Muscle of leg (tissue), 11 donors: Measurements from ENCODE around the gene TBC1D24. TPM values are rescaled to one million over a fixed set of nuclear protein-coding genes. Genes with fewer than 3 reads are reported as not detected.
A peak's percentile ranks its signal among the peaks of the same experiment; 100 is the strongest.

Experiments used
- DNase-seq: peaks from one replicate; pipeline ENCODE4 v3.0.0; 2013
- H3K27ac ChIP-seq: one replicate; pipeline ENCODE4 v1.5.1; 2013; ENCODE audit warnings: mild to moderate bottlenecking, low read length, control low read depth
- H3K27me3 ChIP-seq: one replicate; pipeline ENCODE4 v1.6.1; 2013; ENCODE audit warnings: low read length; ENCODE audit not compliant: control insufficient read depth, insufficient read depth
- H3K36me3 ChIP-seq: one replicate; pipeline ENCODE4 v1.6.1; 2013; ENCODE audit warnings: low read length; ENCODE audit not compliant: control insufficient read depth, insufficient read depth
- H3K4me1 ChIP-seq: one replicate; pipeline ENCODE4 v1.6.1; 2013; ENCODE audit warnings: low read length; ENCODE audit not compliant: control insufficient read depth, insufficient read depth
- H3K4me3 ChIP-seq: one replicate; pipeline ENCODE4 v1.5.1; 2013; ENCODE audit warnings: low read length, control low read depth
- H3K9me3 ChIP-seq: replicated peaks from 2 replicates; pipeline ENCODE4 v1.6.1; 2013; ENCODE audit warnings: low read depth, low read length; ENCODE audit not compliant: control insufficient read depth
- WGBS: methylation state at CpG from one replicate; pipeline ENCODE4 v1.1.5; 2013; ENCODE audit warnings: missing lambda C conversion rate; ENCODE audit not compliant: insufficient coverage; 5-methylcytosine and 5-hydroxymethylcytosine counted together
- polyA plus RNA-seq, 8 donors: library from polyadenylated mRNA; unstranded; fragments of 120-200 nt; gene quantifications; one replicate each; pipeline versions ENCODE4 v1.2.1 to v1.2.3, GENCODE V29; 2013; ENCODE audit warnings: inconsistent platforms in 1 of 8, low replicate concordance in 1 of 8; ENCODE audit not compliant: insufficient read length in 8 of 8, insufficient read depth in 1 of 8
- total RNA-seq: library from RNA; stranded (reverse); fragments of 120-200 nt; gene quantifications from one replicate; pipeline ENCODE4 v1.2.4, GENCODE V29; 2013

TBC1D24 gene
- total and polyA plus RNA-seq, 9 donors, result 13.7 to 23.0 (median 19.1) TPM

DNA sequence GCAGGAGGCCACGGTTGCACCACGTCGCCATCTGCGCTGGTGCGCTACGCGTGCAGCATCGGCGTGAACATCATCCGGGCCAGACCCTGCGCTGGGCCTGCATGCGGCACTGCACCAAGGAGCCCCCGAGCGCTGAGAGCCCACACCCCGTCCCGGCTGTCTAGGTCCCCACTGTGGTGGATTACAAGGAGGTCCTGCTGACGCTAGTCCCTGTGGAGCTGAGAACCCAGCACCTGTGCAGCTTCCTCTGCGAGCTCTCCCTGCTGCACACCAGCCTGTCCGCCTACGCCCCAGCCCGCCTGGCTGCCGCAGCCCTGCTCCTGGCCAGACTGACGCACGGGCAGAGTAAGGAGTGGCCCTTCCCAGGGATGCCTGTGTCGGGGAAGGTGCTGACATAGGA lies 25.8 kb upstream of the TBC1D24 start:
- H3K36me3 ChIP-seq, result peaks cover 80% of the 10 kb centered on the region
- WGBS, result 97% methylated on average over 25 of the region's 25 CpGs
- H3K27ac ChIP-seq, result no peak overlapping the region
- no peak for DNase-seq
- H3K27me3 ChIP-seq, result no peaks in the 10 kb centered on the region
- no peak overlapping the region for H3K4me3 ChIP-seq
- H3K4me1 ChIP-seq, result no peaks in the 10 kb centered on the region
- no peaks in the 10 kb centered on the region for H3K9me3 ChIP-seq

DNA sequence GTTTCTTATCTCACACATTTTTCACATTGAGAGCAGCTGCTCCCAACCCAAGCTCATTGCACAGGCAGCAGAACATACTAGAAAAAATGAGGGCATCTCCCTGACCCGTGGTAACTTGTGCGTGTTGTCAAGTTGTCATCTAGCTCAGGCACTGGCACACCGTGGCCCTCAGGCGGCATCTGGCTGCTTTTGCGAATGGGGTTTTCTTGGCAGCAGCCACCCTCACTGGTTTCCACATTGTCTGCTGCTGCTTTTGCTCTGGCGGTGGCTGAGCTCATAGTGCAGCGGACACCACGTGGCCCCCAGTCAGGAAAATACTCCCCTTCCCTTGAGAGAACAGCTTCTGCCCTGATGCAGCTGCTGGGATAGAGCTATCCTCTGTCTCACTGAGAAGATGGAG lies 24.4 kb upstream of the TBC1D24 start:
- Histone ChIP-seq H3K4me3 (no peak overlapping the region), H3K27ac (no peak overlapping the region), H3K36me3 (peaks cover 83% of the 10 kb centered on the region), H3K9me3 (no peaks in the 10 kb centered on the region), H3K27me3 (no peaks in the 10 kb centered on the region), H3K4me1 (no peaks in the 10 kb centered on the region)
- no peak for DNase-seq
- 95% methylated on average over 8 of the region's 8 CpGs for WGBS

GRCh38 chr16:2450975-2451381 lies 23.9 kb upstream of the TBC1D24 start:
- Histone ChIP-seq H3K4me3 (no peak overlapping the region), H3K27me3 (no peaks in the 10 kb centered on the region), H3K4me1 (no peaks in the 10 kb centered on the region), H3K27ac (no peak overlapping the region), H3K9me3 (no peaks in the 10 kb centered on the region), H3K36me3 (peaks cover 86% of the 10 kb centered on the region)
- DNase-seq, result no peak
- WGBS, result 91% methylated on average over 10 of the region's 19 CpGs

GRCh38 chr16:2451851-2452320 lies 23.0 kb upstream of the TBC1D24 start:
- WGBS, result 92% methylated on average over 18 of the region's 18 CpGs
- H3K27me3 ChIP-seq, result no peaks in the 10 kb centered on the region
- no peak overlapping the region for H3K4me3 ChIP-seq
- no peak overlapping the region for H3K27ac ChIP-seq
- no peaks in the 10 kb centered on the region for H3K4me1 ChIP-seq
- no peak for DNase-seq
- H3K9me3 ChIP-seq, result no peaks in the 10 kb centered on the region
- peaks cover 86% of the 10 kb centered on the region for H3K36me3 ChIP-seq

- H3K4me1 ChIP-seq, result no peaks in the 10 kb centered on the region
- H3K27ac ChIP-seq, result no peak overlapping the region
- no peak overlapping the region for H3K4me3 ChIP-seq
- DNase-seq, result no peak
- WGBS, result 89% methylated on average over 5 of the region's 8 CpGs
- peaks cover 85% of the 10 kb centered on the region for H3K36me3 ChIP-seq
- no peaks in the 10 kb centered on the region for H3K9me3 ChIP-seq
- no peaks in the 10 kb centered on the region for H3K27me3 ChIP-seq
Measured at GRCh38 chr16:2452650-2453049, 22.3 kb upstream of the TBC1D24 start.

- 93% methylated on average over 24 of the region's 28 CpGs for WGBS
Measured at GRCh38 chr16:2455081-2455845, 19.7 kb upstream of the TBC1D24 start.

DNA sequence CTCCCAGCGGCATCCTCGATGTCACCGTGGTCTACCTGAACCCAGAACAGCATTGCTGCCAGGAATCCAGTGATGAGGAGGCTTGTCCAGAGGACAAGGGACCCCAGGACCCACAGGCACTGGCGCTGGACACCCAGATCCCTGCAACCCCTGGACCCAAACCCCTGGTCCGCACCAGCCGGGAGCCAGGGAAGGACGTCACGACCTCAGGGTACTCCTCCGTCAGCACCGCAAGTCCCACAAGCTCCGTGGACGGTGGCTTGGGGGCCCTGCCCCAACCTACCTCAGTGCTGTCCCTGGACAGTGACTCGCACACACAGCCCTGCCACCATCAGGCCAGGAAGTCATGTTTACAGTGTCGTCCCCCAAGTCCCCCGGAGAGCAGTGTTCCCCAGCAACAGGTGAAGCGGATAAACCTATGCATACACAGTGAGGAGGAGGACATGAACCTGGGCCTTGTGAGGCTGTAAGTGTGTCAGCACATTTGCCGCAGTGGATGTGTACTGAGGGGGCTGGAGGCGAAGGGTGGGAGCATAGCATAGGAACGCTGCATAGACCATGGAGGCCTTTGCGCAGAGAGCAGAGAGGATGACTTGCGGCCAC lies 18.3 kb upstream of the TBC1D24 start:
- H3K9me3 ChIP-seq, result no peaks in the 10 kb centered on the region
- no peak overlapping the region for H3K27ac ChIP-seq
- peaks cover 56% of the 10 kb centered on the region for H3K36me3 ChIP-seq
- DNase-seq, result no peak
- no peak overlapping the region for H3K4me3 ChIP-seq
- WGBS, result 90% methylated on average over 20 of the region's 21 CpGs
- H3K4me1 ChIP-seq, result peaks cover 20% of the 10 kb centered on the region
- no peaks in the 10 kb centered on the region for H3K27me3 ChIP-seq

More at GRCh38 chr16:2455081-2455845, 19.7 kb upstream of the TBC1D24 start:
- no peaks in the 10 kb centered on the region for H3K27me3 ChIP-seq
- H3K36me3 ChIP-seq, result peaks cover 64% of the 10 kb centered on the region
- no peaks in the 10 kb centered on the region for H3K9me3 ChIP-seq
- H3K27ac ChIP-seq, result no peak overlapping the region
- DNase-seq, result no peak
- H3K4me3 ChIP-seq, result no peak overlapping the region
- peaks cover 12% of the 10 kb centered on the region for H3K4me1 ChIP-seq

- WGBS, result 53% methylated on average over 9 of the region's 13 CpGs
- no peak overlapping the region for H3K27ac ChIP-seq
Measured at GRCh38 chr16:2457267-2457666, 17.7 kb upstream of the TBC1D24 start.

GRCh38 chr16:2457946-2458345 lies 17.0 kb upstream of the TBC1D24 start:
- H3K27me3 ChIP-seq, result no peaks in the 10 kb centered on the region
- H3K4me1 ChIP-seq, result peaks cover 20% of the 10 kb centered on the region
- no peak overlapping the region for H3K27ac ChIP-seq
- 56% methylated on average over 5 of the region's 7 CpGs for WGBS
- H3K4me3 ChIP-seq, result no peak overlapping the region
- no peak for DNase-seq
- H3K36me3 ChIP-seq, result peaks cover 46% of the 10 kb centered on the region
- no peaks in the 10 kb centered on the region for H3K9me3 ChIP-seq

More at GRCh38 chr16:2457267-2457666, 17.7 kb upstream of the TBC1D24 start:
- Histone ChIP-seq H3K4me3 (no peak overlapping the region), H3K9me3 (no peaks in the 10 kb centered on the region), H3K4me1 (peaks cover 20% of the 10 kb centered on the region), H3K36me3 (peaks cover 53% of the 10 kb centered on the region), H3K27me3 (no peaks in the 10 kb centered on the region)
- no peak for DNase-seq

- peaks cover 35% of the 10 kb centered on the region for H3K36me3 ChIP-seq
- H3K4me3 ChIP-seq, result peak overlapping the region; percentile 62
- peak overlapping the region; percentile 59 for H3K27ac ChIP-seq
- 11% methylated on average over 14 of the region's 18 CpGs for WGBS
- H3K9me3 ChIP-seq, result no peaks in the 10 kb centered on the region
- peaks cover 20% of the 10 kb centered on the region for H3K4me1 ChIP-seq
- H3K27me3 ChIP-seq, result no peaks in the 10 kb centered on the region
- no peak for DNase-seq
Measured at GRCh38 chr16:2458887-2459646, 15.9 kb upstream of the TBC1D24 start.
